HCT116 (cell line): ENCODE results near the gene AHRR.
A peak's percentile ranks its signal among the peaks of the same experiment; 100 is the strongest.

ENCODE experiments used
- CBX3 ChIP-seq: IDR thresholded peaks from 2 replicates; pipeline ENCODE4 v1.6.1; 2012; ENCODE audit warnings: low read depth
- CEBPB ChIP-seq: IDR thresholded peaks from 2 replicates; pipeline ENCODE4 v1.6.1; 2012; ENCODE audit warnings: low read depth
- CTCF ChIP-seq, 3 experiments: fragments of 200-600 bp in 1 of 3; sonication (generic) in 1 of 3; IDR thresholded peaks in 2 of 3; conservative IDR thresholded peaks in 1 of 3; 2 replicates each; pipeline ENCODE4 v1.5.1; 2012 to 2017; ENCODE audit warnings: low read depth in 2 of 3, low read length in 2 of 3, antibody characterized with exemption in 1 of 3, borderline replicate concordance in 1 of 3, control low read depth in 1 of 3, mild to moderate bottlenecking in 1 of 3, mixed read lengths in 1 of 3, mixed run types in 1 of 3, moderate library complexity in 1 of 3; ENCODE audit not compliant: insufficient read depth in 1 of 3
- EZH2 ChIP-seq: fragments of 200-600 bp; sonication (generic); IDR thresholded peaks from 2 replicates; pipeline ENCODE4 v1.6.1; 2017; ENCODE audit warnings: antibody characterized with exemption, mixed run types
- MAX ChIP-seq: IDR thresholded peaks from 2 replicates; pipeline ENCODE4 v1.6.1; 2012
- POLR2A ChIP-seq: IDR thresholded peaks from 2 replicates; pipeline ENCODE4 v1.7.0; 2011; ENCODE audit warnings: borderline replicate concordance; ENCODE audit not compliant: insufficient read depth, insufficient read length; ENCODE audit errors: extremely low read depth
- POLR2AphosphoS5 ChIP-seq: IDR thresholded peaks from 2 replicates; pipeline ENCODE4 v1.6.1; 2011; ENCODE audit warnings: mild to moderate bottlenecking, low read depth, low read length, moderate library complexity
- SP1 ChIP-seq: IDR thresholded peaks from 2 replicates; pipeline ENCODE4 v1.6.1; 2012; ENCODE audit warnings: low read depth
- SRF ChIP-seq: IDR thresholded peaks from 2 replicates; pipeline ENCODE4 v1.6.1; 2012; ENCODE audit warnings: low read depth
- ZBTB33 ChIP-seq: IDR thresholded peaks from 2 replicates; pipeline ENCODE4 v1.6.1; 2011; ENCODE audit warnings: mild to moderate bottlenecking, low read length, moderate library complexity; ENCODE audit not compliant: insufficient replicate concordance; ENCODE audit errors: extremely low read depth
- ZNF274 ChIP-seq: fragments of 200-500 bp; sonication (Bioruptor generic); IDR thresholded peaks from 2 replicates; pipeline ENCODE4 v1.6.1; 2014; ENCODE audit warnings: mild to moderate bottlenecking, low read depth, low read length, inconsistent platforms

- TF ChIP-seq CTCF (IDR thresholded peaks at IDR 0.05 in 2 of 3, conservative IDR thresholded peaks at IDR 0.05 in 1 of 3; ENCODE audit: borderline replicate concordance in 1 of 3, insufficient read depth in 1 of 3, low read depth in 2 of 3, low read length in 2 of 3): peak in 2 of 3 experiments; percentile 8 to 25; a peak in 2 of 6 replicates
- no peak for TF ChIP-seq POLR2A
- no peak for TF ChIP-seq ZNF274
- no peak for TF ChIP-seq POLR2AphosphoS5
- TF ChIP-seq MAX: no peak
- no peak for TF ChIP-seq CEBPB
- TF ChIP-seq SP1: no peak
- no peak for TF ChIP-seq SRF
- TF ChIP-seq EZH2: no peak
- TF ChIP-seq ZBTB33: no peak
- no peak for TF ChIP-seq CBX3
These were observed 3.1 kb upstream of the AHRR start for GRCh38 chr5:318341-318897.
